ENCODE results near the gene MOB1A. TPM values are rescaled to one million over a fixed set of nuclear protein-coding genes. Genes with fewer than 3 reads are reported as not detected.
"Not testable (repeated sequence)": the region's sequence is repeated elsewhere in the genome, so short reads cannot be mapped to it uniquely, and the experiment has no call there.

The MOB1A gene
- total RNA-seq, 2 donors from 2014 or later, result 101 to 119 TPM

GRCh38 chr2:74162951-74163350 lies 15.7 kb downstream of the MOB1A start:
- intact Hi-C loops (cut with DNase I), result no loop called here
- DNase-seq (ENCODE audit: low spot score), result no peak

- DNase-seq (ENCODE audit: low spot score), result no peak
- intact Hi-C loops (cut with DNase I), result no loop called here
Observed at GRCh38 chr2:74155830-74156229, 22.8 kb downstream of the MOB1A start.

- DNase-seq (ENCODE audit: low spot score), result no peak
- intact Hi-C loops (cut with DNase I), result no loop called here
Observed at GRCh38 chr2:74152954-74153353, 25.7 kb downstream of the MOB1A start.

GRCh38 chr2:74149570-74150319 lies 28.9 kb downstream of the MOB1A start:
- intact Hi-C loops (cut with DNase I), result no loop called here
- DNase-seq (ENCODE audit: low spot score), result no peak

GRCh38 chr2:74149247-74149525 lies 29.5 kb downstream of the MOB1A start:
- intact Hi-C loops (cut with DNase I), result no loop called here
- DNase-seq (ENCODE audit: low spot score), result no peak

GRCh38 chr2:74148457-74149246 lies 30.0 kb downstream of the MOB1A start:
- intact Hi-C loops (cut with DNase I), result no loop called here
- no peak for DNase-seq (ENCODE audit: low spot score)

GRCh38 chr2:74147727-74148456 lies 30.8 kb downstream of the MOB1A start, which contains the start of gene BOLA3:
TSS of gene BOLA3 (minus strand) at chr2:74147912. CDS start at chr2:74147874, 38 bp downstream.
- intact Hi-C loops (cut with DNase I), result no loop called here
- peak; percentile 96 for DNase-seq (ENCODE audit: low spot score)

- intact Hi-C loops (cut with DNase I), result no loop called here
- DNase-seq (ENCODE audit: low spot score), result no peak
Observed at GRCh38 chr2:74146929-74147726, 31.6 kb downstream of the MOB1A start.

- intact Hi-C loops (cut with DNase I), result no loop called here
- no peak for DNase-seq (ENCODE audit: low spot score)
Observed at GRCh38 chr2:74142340-74142739, 36.3 kb downstream of the MOB1A start.

GRCh38 chr2:74138600-74139323 lies 39.9 kb downstream of the MOB1A start:
- DNase-seq (ENCODE audit: low spot score), result no peak
- intact Hi-C loops (cut with DNase I), result no loop called here

GRCh38 chr2:74137651-74138599 lies 40.8 kb downstream of the MOB1A start:
- intact Hi-C loops (cut with DNase I), result no loop called here
- no peak for DNase-seq (ENCODE audit: low spot score)

GRCh38 chr2:74131901-74132300 lies 46.8 kb downstream of the MOB1A start:
- intact Hi-C loops (cut with DNase I), result no loop called here

GRCh38 chr2:74130211-74130995 lies 48.3 kb downstream of the MOB1A start:
- intact Hi-C loops (cut with DNase I), result no loop called here
- no peak for DNase-seq (ENCODE audit: low spot score)

More at GRCh38 chr2:74131901-74132300, 46.8 kb downstream of the MOB1A start:
- peak; percentile 47 for DNase-seq (ENCODE audit: low spot score)

GRCh38 chr2:74128206-74128605 lies 50.5 kb downstream of the MOB1A start:
- no peak for DNase-seq (ENCODE audit: low spot score)
- intact Hi-C loops (cut with DNase I), result loop anchor here in 1 of 2 donors (5.0 kb wide), 1 partner anchor 126 kb away; no protein-coding TSS in a partner anchor

GRCh38 chr2:74123955-74124354 lies 54.7 kb downstream of the MOB1A start:
- intact Hi-C loops (cut with DNase I); DNase-seq (ENCODE audit: low spot score): not testable (repeated sequence)

GRCh38 chr2:74121846-74122245 lies 56.8 kb downstream of the MOB1A start:
- DNase-seq (ENCODE audit: low spot score); intact Hi-C loops (cut with DNase I): not testable (repeated sequence)
